ENCODE data around the gene PLXNA4.

DNA sequence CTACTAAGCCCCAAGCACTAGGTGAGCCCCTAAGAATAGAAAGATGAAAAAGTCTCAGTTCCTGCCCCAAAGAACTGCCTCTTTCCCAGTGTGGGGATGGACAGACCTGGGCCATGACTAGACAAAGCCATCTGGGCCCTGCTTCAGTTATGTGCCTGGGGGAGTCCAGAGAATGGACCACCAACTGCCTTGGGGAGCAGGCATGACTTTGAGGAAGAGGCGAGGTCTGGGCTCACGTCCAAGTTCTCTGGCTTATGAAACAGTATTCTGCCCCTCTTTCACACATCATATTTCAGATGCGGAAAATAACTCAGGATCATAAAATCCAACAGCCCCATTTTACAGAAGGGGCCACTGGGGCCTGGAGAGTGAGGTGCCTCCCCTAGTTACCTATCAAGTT is 80.3 kb downstream of the PLXNA4 start:
- TF ChIP-seq, protein P1, sequence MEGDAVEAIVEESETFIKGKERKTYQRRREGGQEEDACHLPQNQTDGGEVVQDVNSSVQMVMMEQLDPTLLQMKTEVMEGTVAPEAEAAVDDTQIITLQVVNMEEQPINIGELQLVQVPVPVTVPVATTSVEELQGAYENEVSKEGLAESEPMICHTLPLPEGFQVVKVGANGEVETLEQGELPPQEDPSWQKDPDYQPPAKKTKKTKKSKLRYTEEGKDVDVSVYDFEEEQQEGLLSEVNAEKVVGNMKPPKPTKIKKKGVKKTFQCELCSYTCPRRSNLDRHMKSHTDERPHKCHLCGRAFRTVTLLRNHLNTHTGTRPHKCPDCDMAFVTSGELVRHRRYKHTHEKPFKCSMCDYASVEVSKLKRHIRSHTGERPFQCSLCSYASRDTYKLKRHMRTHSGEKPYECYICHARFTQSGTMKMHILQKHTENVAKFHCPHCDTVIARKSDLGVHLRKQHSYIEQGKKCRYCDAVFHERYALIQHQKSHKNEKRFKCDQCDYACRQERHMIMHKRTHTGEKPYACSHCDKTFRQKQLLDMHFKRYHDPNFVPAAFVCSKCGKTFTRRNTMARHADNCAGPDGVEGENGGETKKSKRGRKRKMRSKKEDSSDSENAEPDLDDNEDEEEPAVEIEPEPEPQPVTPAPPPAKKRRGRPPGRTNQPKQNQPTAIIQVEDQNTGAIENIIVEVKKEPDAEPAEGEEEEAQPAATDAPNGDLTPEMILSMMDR (IDR thresholded peaks at IDR 0.05), result no peak
- TF ChIP-seq POLR2A (IDR thresholded peaks at IDR 0.05), result no peak

All from body of pancreas (tissue), 4 donors.